WTC11 (cell line): Measurements from ENCODE around the gene NEUROG1. TPM values are rescaled to one million over a fixed set of nuclear protein-coding genes. Genes with fewer than 3 reads are reported as not detected.

Experiments used
- ATAC-seq: fragments of 200-7000 bp; cut with Tn5 transposase; 2 replicates; pipeline ENCODE4 v1.10.0; 2021; ENCODE audit warnings: mild to moderate bottlenecking, moderate library complexity
- CTCF ChIA-PET: fragments of 300-600 bp; sonication (Branson Sonifier 250); formaldehyde crosslinking; loops from one replicate; lab custom pipeline; 2021; ENCODE audit warnings: antibody characterized with exemption; lab: Charles Lee
- POLR2A ChIA-PET: fragments of 350-600 bp; sonication (Branson Sonifier 250); formaldehyde crosslinking; loops from one replicate; lab custom pipeline; 2021; ENCODE audit warnings: antibody characterized with exemption; lab: Charles Lee
- DNase-seq: peaks from one replicate; pipeline ENCODE4 v3.0.0; 2021; ENCODE audit warnings: low spot score
- H3K27ac Mint-ChIP-seq: 2 replicates; pipeline ENCODE4 v1.8.0; 2021; ENCODE audit warnings: mixed read lengths
- H3K27me3 Mint-ChIP-seq: 2 replicates; pipeline ENCODE4 v1.8.0; 2021; ENCODE audit warnings: low read depth, mild to moderate bottlenecking, moderate library complexity, mixed read lengths
- H3K36me3 Mint-ChIP-seq: 2 replicates; pipeline ENCODE4 v1.8.0; 2021; ENCODE audit warnings: mixed read lengths
- H3K4me1 Mint-ChIP-seq: 2 replicates; pipeline ENCODE4 v1.8.0; 2022; ENCODE audit warnings: mixed read lengths
- H3K4me3 Mint-ChIP-seq: 2 replicates; pipeline ENCODE4 v1.8.0; 2021; ENCODE audit warnings: mild to moderate bottlenecking, moderate library complexity, mixed read lengths
- H3K9me3 Mint-ChIP-seq: 2 replicates; pipeline ENCODE4 v1.8.0; 2021; ENCODE audit warnings: mixed read lengths
- CREB1 ChIP-seq: sonication (generic); formaldehyde crosslinking; IDR thresholded peaks from 2 replicates; pipeline ENCODE4 v1.8.0; 2023; ENCODE audit warnings: mild to moderate bottlenecking, missing genetic modification reagents
- CREM ChIP-seq: sonication (generic); formaldehyde crosslinking; IDR thresholded peaks from 2 replicates; pipeline ENCODE4 v1.8.1; 2022; ENCODE audit warnings: mild to moderate bottlenecking, missing genetic modification reagents, moderate library complexity
- EMX1 ChIP-seq: fragments of 250-450 bp; sonication (Bioruptor Pico); IDR thresholded peaks from 2 replicates; pipeline ENCODE4 v1.8.0; 2021; ENCODE audit warnings: mild to moderate bottlenecking
- HMGA2 ChIP-seq: fragments of 250-450 bp; sonication (Bioruptor Pico); IDR thresholded peaks from 2 replicates; pipeline ENCODE4 v1.4.0; 2021; ENCODE audit warnings: mild to moderate bottlenecking, moderate library complexity
- NFATC4 ChIP-seq: fragments of 250-450 bp; sonication (Bioruptor Pico); IDR thresholded peaks from 2 replicates; pipeline ENCODE4 v1.9.0; 2021; ENCODE audit warnings: mild to moderate bottlenecking
- NFYB ChIP-seq: sonication (generic); formaldehyde crosslinking; conservative IDR thresholded peaks from 2 replicates; pipeline ENCODE4 v1.8.0; 2022; ENCODE audit warnings: low read depth, missing genetic modification reagents
- NR1H2 ChIP-seq: sonication (generic); formaldehyde crosslinking; IDR thresholded peaks from 2 replicates; pipeline ENCODE4 v1.9.0; 2021; ENCODE audit warnings: mild to moderate bottlenecking, moderate library complexity, missing genetic modification reagents
- RELA ChIP-seq: sonication (generic); formaldehyde crosslinking; IDR thresholded peaks from 2 replicates; pipeline ENCODE4 v1.8.1; 2022; ENCODE audit warnings: missing genetic modification reagents, mild to moderate bottlenecking, borderline replicate concordance
- RORB ChIP-seq: fragments of 250-450 bp; sonication (Bioruptor Pico); IDR thresholded peaks from 2 replicates; pipeline ENCODE4 v1.9.0; 2021; ENCODE audit warnings: mild to moderate bottlenecking
- SMAD3 ChIP-seq: sonication (generic); formaldehyde crosslinking; IDR thresholded peaks from 2 replicates; pipeline ENCODE4 v1.8.0; 2022; ENCODE audit warnings: missing genetic modification reagents, mild to moderate bottlenecking, borderline replicate concordance
- TEAD1 ChIP-seq: sonication (generic); formaldehyde crosslinking; IDR thresholded peaks from 2 replicates; pipeline ENCODE4 v1.8.0; 2022; ENCODE audit warnings: mild to moderate bottlenecking, missing genetic modification reagents
- total RNA-seq: library from RNA; stranded (reverse); gene quantifications from 3 replicates; pipeline ENCODE4 v1.2.3, GENCODE V29; 2021
- TF ChIP-seq, protein P1 (sequence below): fragments of 250-450 bp; sonication (Bioruptor Pico); IDR thresholded peaks from 2 replicates; pipeline ENCODE4 v1.8.0; 2021; ENCODE audit warnings: mild to moderate bottlenecking
- TF ChIP-seq, protein P2 (sequence below): fragments of 250-450 bp; sonication (Bioruptor Pico); IDR thresholded peaks from 2 replicates; pipeline ENCODE4 v1.9.0; 2021; ENCODE audit warnings: mild to moderate bottlenecking
- TF ChIP-seq, protein P3 (sequence below): sonication (generic); formaldehyde crosslinking; IDR thresholded peaks from 2 replicates; pipeline ENCODE4 v1.8.0; 2022; ENCODE audit warnings: mild to moderate bottlenecking, missing genetic modification reagents
- TF ChIP-seq, protein P4 (sequence below): sonication (generic); formaldehyde crosslinking; IDR thresholded peaks from 2 replicates; pipeline ENCODE4 v1.8.1; 2023; ENCODE audit warnings: mild to moderate bottlenecking, missing genetic modification reagents, moderate library complexity
- TF ChIP-seq, protein P5 (sequence below): fragments of 250-450 bp; sonication (Bioruptor Pico); IDR thresholded peaks from 2 replicates; pipeline ENCODE4 v2.1.2; 2022; ENCODE audit warnings: mild to moderate bottlenecking, moderate library complexity
- TF ChIP-seq, protein P6 (sequence below): sonication (generic); formaldehyde crosslinking; IDR thresholded peaks from 2 replicates; pipeline ENCODE4 v1.8.0; 2022; ENCODE audit warnings: missing genetic modification reagents
- TF ChIP-seq, protein P7 (sequence below): fragments of 250-450 bp; sonication (Bioruptor Pico); IDR thresholded peaks from 2 replicates; pipeline ENCODE4 v1.9.0; 2021; ENCODE audit warnings: moderate library complexity, mild to moderate bottlenecking, inconsistent platforms, borderline replicate concordance
- TF ChIP-seq, protein P8 (sequence below): sonication (generic); formaldehyde crosslinking; IDR thresholded peaks from 2 replicates; pipeline ENCODE4 v1.8.0; 2023; ENCODE audit warnings: missing genetic modification reagents, mild to moderate bottlenecking, borderline replicate concordance

Gene NEUROG1
- total RNA-seq, 1 experiment from 2014 or later: 0.13 TPM

DNA sequence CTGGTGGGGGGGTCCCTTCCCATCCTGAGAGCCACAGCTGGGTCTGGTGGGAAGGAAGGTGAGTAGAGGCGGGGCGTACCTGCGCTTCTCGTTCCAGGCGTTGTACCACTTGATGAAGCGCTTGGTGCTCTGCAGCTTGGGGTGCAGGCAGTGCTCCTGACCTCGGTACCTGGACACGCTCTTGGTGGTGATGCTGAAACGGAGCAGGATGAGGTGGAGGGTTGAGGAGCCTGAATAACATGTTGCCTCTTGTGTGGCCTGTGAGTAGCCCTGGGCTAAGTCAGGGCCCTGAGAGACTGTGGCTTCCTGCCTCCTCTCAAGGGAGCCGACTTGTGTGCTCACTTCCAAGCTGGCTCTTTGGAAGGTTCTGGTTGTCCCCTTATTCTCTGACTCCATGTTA lies 38.7 kb upstream of the NEUROG1 start:
- Mint-ChIP-seq H3K36me3 (no peaks in the 10 kb centered on the region), H3K4me1 (peaks cover 33% of the 10 kb centered on the region), H3K27ac (no peak overlapping the region), H3K9me3 (no peaks in the 10 kb centered on the region), H3K4me3 (no peak overlapping the region), H3K27me3 (peaks cover 49% of the 10 kb centered on the region)
- ATAC-seq (no peak), DNase-seq (no peak)
- TF ChIP-seq NFYB (CRISPR knock-in tag) (no peak), RELA (CRISPR knock-in tag) (no peak), EMX1 (no peak)
- TF ChIP-seq, protein P1, sequence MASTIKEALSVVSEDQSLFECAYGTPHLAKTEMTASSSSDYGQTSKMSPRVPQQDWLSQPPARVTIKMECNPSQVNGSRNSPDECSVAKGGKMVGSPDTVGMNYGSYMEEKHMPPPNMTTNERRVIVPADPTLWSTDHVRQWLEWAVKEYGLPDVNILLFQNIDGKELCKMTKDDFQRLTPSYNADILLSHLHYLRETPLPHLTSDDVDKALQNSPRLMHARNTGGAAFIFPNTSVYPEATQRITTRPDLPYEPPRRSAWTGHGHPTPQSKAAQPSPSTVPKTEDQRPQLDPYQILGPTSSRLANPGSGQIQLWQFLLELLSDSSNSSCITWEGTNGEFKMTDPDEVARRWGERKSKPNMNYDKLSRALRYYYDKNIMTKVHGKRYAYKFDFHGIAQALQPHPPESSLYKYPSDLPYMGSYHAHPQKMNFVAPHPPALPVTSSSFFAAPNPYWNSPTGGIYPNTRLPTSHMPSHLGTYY (CRISPR knock-in tag): no peak
- TF ChIP-seq, protein P2, sequence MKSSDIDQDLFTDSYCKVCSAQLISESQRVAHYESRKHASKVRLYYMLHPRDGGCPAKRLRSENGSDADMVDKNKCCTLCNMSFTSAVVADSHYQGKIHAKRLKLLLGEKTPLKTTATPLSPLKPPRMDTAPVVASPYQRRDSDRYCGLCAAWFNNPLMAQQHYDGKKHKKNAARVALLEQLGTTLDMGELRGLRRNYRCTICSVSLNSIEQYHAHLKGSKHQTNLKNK (CRISPR knock-in tag): no peak
- TF ChIP-seq, protein P3, sequence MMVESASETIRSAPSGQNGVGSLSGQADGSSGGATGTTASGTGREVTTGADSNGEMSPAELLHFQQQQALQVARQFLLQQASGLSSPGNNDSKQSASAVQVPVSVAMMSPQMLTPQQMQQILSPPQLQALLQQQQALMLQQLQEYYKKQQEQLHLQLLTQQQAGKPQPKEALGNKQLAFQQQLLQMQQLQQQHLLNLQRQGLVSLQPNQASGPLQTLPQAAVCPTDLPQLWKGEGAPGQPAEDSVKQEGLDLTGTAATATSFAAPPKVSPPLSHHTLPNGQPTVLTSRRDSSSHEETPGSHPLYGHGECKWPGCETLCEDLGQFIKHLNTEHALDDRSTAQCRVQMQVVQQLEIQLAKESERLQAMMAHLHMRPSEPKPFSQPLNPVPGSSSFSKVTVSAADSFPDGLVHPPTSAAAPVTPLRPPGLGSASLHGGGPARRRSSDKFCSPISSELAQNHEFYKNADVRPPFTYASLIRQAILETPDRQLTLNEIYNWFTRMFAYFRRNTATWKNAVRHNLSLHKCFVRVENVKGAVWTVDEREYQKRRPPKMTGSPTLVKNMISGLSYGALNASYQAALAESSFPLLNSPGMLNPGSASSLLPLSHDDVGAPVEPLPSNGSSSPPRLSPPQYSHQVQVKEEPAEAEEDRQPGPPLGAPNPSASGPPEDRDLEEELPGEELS (CRISPR knock-in tag): no peak
- POLR2A ChIA-PET: no interaction called here
- CTCF ChIA-PET: interaction anchor here (0.6 to 1.4 kb wide), 3 partner anchors 8 to 76 kb away, joined by 4 read pairs; no protein-coding TSS in a partner anchor

DNA sequence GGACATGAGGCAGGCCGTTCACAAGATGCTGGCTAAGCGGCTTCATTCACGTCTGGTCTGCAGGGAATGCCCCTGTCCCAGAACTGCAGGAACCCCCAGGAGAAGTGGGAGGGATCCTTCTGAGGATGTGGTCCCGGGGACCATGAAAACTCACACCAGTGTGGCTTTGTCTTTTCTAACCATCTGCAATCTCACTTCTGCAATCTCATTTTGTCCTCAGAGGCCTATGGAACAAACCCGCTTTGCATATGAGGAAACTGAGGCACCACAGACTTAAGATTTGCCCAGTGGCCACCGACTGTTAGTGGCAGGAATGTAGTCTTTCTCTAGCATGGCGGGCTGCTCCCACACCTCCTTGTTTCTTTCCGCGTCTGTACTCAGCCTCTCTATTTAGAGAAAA lies 36.1 kb upstream of the NEUROG1 start:
- ATAC-seq (no peak), DNase-seq (no peak)
- Mint-ChIP-seq H3K4me1 (peaks cover 23% of the 10 kb centered on the region), H3K4me3 (no peak overlapping the region), H3K27ac (no peak overlapping the region), H3K9me3 (no peaks in the 10 kb centered on the region), H3K27me3 (peaks cover 23% of the 10 kb centered on the region), H3K36me3 (no peaks in the 10 kb centered on the region)
- ChIA-PET CTCF (interaction anchor here (1.0 to 1.8 kb wide), 3 partner anchors 11 to 110 kb away, joined by 3 to 5 read pairs (median 3); no protein-coding TSS in a partner anchor), POLR2A (no interaction called here)
- TF ChIP-seq, protein P4, sequence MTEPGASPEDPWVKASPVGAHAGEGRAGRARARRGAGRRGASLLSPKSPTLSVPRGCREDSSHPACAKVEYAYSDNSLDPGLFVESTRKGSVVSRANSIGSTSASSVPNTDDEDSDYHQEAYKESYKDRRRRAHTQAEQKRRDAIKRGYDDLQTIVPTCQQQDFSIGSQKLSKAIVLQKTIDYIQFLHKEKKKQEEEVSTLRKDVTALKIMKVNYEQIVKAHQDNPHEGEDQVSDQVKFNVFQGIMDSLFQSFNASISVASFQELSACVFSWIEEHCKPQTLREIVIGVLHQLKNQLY: no peak
- no peak for TF ChIP-seq RORB (CRISPR knock-in tag)
- no peak for TF ChIP-seq SMAD3 (CRISPR knock-in tag)
- TF ChIP-seq, protein P5, sequence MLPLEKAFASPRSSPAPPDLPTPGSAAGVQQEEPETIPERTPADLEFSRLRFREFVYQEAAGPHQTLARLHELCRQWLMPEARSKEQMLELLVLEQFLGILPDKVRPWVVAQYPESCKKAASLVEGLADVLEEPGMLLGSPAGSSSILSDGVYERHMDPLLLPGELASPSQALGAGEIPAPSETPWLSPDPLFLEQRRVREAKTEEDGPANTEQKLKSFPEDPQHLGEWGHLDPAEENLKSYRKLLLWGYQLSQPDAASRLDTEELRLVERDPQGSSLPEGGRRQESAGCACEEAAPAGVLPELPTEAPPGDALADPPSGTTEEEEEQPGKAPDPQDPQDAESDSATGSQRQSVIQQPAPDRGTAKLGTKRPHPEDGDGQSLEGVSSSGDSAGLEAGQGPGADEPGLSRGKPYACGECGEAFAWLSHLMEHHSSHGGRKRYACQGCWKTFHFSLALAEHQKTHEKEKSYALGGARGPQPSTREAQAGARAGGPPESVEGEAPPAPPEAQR: no peak
- TF ChIP-seq HMGA2 (CRISPR knock-in tag): no peak
- TF ChIP-seq, protein P6, sequence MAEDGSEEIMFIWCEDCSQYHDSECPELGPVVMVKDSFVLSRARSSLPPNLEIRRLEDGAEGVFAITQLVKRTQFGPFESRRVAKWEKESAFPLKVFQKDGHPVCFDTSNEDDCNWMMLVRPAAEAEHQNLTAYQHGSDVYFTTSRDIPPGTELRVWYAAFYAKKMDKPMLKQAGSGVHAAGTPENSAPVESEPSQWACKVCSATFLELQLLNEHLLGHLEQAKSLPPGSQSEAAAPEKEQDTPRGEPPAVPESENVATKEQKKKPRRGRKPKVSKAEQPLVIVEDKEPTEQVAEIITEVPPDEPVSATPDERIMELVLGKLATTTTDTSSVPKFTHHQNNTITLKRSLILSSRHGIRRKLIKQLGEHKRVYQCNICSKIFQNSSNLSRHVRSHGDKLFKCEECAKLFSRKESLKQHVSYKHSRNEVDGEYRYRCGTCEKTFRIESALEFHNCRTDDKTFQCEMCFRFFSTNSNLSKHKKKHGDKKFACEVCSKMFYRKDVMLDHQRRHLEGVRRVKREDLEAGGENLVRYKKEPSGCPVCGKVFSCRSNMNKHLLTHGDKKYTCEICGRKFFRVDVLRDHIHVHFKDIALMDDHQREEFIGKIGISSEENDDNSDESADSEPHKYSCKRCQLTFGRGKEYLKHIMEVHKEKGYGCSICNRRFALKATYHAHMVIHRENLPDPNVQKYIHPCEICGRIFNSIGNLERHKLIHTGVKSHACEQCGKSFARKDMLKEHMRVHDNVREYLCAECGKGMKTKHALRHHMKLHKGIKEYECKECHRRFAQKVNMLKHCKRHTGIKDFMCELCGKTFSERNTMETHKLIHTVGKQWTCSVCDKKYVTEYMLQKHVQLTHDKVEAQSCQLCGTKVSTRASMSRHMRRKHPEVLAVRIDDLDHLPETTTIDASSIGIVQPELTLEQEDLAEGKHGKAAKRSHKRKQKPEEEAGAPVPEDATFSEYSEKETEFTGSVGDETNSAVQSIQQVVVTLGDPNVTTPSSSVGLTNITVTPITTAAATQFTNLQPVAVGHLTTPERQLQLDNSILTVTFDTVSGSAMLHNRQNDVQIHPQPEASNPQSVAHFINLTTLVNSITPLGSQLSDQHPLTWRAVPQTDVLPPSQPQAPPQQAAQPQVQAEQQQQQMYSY (CRISPR knock-in tag): no peak
- TF ChIP-seq, protein P7, sequence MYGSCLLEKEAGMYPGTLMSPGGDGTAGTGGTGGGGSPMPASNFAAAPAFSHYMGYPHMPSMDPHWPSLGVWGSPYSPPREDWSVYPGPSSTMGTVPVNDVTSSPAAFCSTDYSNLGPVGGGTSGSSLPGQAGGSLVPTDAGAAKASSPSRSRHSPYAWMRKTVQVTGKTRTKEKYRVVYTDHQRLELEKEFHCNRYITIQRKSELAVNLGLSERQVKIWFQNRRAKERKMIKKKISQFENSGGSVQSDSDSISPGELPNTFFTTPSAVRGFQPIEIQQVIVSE (CRISPR knock-in tag): no peak
- TF ChIP-seq TEAD1 (CRISPR knock-in tag): no peak
- no peak for TF ChIP-seq NFATC4 (CRISPR knock-in tag)
- no peak for TF ChIP-seq CREB1
- no peak for TF ChIP-seq CREM (CRISPR knock-in tag)
- TF ChIP-seq, protein P8, sequence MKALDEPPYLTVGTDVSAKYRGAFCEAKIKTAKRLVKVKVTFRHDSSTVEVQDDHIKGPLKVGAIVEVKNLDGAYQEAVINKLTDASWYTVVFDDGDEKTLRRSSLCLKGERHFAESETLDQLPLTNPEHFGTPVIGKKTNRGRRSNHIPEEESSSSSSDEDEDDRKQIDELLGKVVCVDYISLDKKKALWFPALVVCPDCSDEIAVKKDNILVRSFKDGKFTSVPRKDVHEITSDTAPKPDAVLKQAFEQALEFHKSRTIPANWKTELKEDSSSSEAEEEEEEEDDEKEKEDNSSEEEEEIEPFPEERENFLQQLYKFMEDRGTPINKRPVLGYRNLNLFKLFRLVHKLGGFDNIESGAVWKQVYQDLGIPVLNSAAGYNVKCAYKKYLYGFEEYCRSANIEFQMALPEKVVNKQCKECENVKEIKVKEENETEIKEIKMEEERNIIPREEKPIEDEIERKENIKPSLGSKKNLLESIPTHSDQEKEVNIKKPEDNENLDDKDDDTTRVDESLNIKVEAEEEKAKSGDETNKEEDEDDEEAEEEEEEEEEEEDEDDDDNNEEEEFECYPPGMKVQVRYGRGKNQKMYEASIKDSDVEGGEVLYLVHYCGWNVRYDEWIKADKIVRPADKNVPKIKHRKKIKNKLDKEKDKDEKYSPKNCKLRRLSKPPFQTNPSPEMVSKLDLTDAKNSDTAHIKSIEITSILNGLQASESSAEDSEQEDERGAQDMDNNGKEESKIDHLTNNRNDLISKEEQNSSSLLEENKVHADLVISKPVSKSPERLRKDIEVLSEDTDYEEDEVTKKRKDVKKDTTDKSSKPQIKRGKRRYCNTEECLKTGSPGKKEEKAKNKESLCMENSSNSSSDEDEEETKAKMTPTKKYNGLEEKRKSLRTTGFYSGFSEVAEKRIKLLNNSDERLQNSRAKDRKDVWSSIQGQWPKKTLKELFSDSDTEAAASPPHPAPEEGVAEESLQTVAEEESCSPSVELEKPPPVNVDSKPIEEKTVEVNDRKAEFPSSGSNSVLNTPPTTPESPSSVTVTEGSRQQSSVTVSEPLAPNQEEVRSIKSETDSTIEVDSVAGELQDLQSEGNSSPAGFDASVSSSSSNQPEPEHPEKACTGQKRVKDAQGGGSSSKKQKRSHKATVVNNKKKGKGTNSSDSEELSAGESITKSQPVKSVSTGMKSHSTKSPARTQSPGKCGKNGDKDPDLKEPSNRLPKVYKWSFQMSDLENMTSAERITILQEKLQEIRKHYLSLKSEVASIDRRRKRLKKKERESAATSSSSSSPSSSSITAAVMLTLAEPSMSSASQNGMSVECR (CRISPR knock-in tag): no peak
- no peak for TF ChIP-seq NR1H2
